NT2/D1 (cell line): ENCODE measurements around the gene NFASC.
A peak's percentile ranks its signal among the peaks of the same experiment; 100 is the strongest.

Experiments used
- DNase-seq: peaks from one replicate; pipeline ENCODE4 v3.0.0-alpha.2; 2011; ENCODE audit warnings: low read depth, low spot score
- H3K27me3 ChIP-seq: 2 replicates; pipeline ENCODE4 v1.6.0; 2011; ENCODE audit warnings: mild to moderate bottlenecking; ENCODE audit not compliant: insufficient read length, insufficient read depth
- H3K36me3 ChIP-seq: 2 replicates; pipeline ENCODE4 v1.6.1; 2011; ENCODE audit warnings: mild to moderate bottlenecking, low read length, mixed read lengths; ENCODE audit not compliant: insufficient read depth, insufficient read length
- H3K4me1 ChIP-seq: 2 replicates; pipeline ENCODE4 v1.5.1; 2011; ENCODE audit not compliant: insufficient read depth, insufficient read length
- H3K4me3 ChIP-seq: 2 replicates; pipeline ENCODE4 v1.5.1; 2011; ENCODE audit warnings: low read depth; ENCODE audit not compliant: insufficient read length
- H3K9ac ChIP-seq: 2 replicates; pipeline ENCODE4 v1.6.0; 2011; ENCODE audit warnings: low read depth; ENCODE audit not compliant: insufficient read length
- H3K9me3 ChIP-seq: 2 replicates; pipeline ENCODE4 v1.5.1; 2011; ENCODE audit warnings: mild to moderate bottlenecking, low read length; ENCODE audit not compliant: insufficient read depth
- SUZ12 ChIP-seq: IDR thresholded peaks from 2 replicates; pipeline ENCODE4 v1.6.1; 2011; ENCODE audit not compliant: insufficient read length, insufficient read depth; ENCODE audit errors: extremely low read depth
- YY1 ChIP-seq: IDR thresholded peaks from 2 replicates; pipeline ENCODE4 v1.6.1; 2011; ENCODE audit not compliant: insufficient read length, insufficient read depth
- ZNF274 ChIP-seq: IDR thresholded peaks from 2 replicates; pipeline ENCODE4 v1.6.1; 2011; ENCODE audit warnings: mild to moderate bottlenecking, low read depth, low read length

The NFASC gene

DNA sequence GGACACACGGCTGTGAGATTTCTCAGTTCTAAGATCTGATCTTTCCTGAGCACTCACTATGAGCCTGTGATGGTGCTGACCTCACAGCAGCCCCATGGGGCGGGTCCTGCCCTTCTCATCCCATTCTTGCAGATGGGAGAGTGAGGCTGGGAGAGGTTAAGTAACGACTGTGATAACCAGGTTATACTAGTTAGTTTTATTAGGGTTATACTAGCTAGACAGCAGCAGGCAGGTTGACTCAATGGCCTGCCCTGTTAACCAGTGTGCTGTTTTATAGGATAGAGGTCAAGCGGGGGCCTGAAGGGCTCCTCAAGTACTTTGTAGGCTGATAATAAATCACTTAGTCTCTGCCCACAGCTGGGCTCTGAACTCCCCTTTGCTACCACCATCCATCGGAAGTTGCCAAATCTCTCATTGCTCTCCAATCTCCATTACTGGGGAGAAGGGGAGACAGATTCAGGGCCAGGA lies 177.1 kb downstream of the NFASC start:
- peaks cover 47% of the 10 kb centered on the region for H3K27me3 ChIP-seq

DNA sequence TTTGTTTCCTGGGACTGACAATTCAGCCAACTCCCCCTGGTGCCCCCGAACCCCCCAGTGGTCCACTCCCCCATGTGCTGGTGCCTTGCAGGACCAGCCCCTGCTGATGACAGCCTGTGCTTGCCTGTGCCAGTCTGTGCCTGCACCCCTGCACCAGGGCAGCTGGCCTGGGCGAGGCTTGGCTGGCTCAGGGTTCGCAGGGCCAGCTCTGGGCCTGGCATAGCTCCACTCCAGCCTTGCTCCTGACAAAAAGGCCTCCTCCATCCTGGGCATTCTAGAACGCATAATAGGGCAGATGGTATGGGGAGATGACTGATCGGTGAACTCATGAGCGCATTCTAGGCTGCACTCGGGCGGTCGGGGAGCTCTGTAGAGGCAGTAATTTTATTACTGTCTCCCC lies 177.7 kb downstream of the NFASC start:
- no peaks in the 10 kb centered on the region for H3K36me3 ChIP-seq
- no peak overlapping the region for H3K9ac ChIP-seq
- H3K4me1 ChIP-seq = peaks cover 37% of the 10 kb centered on the region
- H3K4me3 ChIP-seq = no peak overlapping the region
- DNase-seq = no peak
- H3K27me3 ChIP-seq = peaks cover 42% of the 10 kb centered on the region
- no peaks in the 10 kb centered on the region for H3K9me3 ChIP-seq
- TF ChIP-seq SUZ12 = no peak
- TF ChIP-seq YY1 = no peak
- no peak for TF ChIP-seq ZNF274

More for the DNA sequence above, 177.1 kb downstream of the NFASC start:
- H3K9me3 ChIP-seq = no peaks in the 10 kb centered on the region
- no peak overlapping the region for H3K4me3 ChIP-seq
- TF ChIP-seq SUZ12 = no peak
- TF ChIP-seq ZNF274 = no peak
- no peak for TF ChIP-seq YY1
- no peak overlapping the region for H3K9ac ChIP-seq
- peaks cover 39% of the 10 kb centered on the region for H3K4me1 ChIP-seq
- no peak for DNase-seq
- no peaks in the 10 kb centered on the region for H3K36me3 ChIP-seq

DNA sequence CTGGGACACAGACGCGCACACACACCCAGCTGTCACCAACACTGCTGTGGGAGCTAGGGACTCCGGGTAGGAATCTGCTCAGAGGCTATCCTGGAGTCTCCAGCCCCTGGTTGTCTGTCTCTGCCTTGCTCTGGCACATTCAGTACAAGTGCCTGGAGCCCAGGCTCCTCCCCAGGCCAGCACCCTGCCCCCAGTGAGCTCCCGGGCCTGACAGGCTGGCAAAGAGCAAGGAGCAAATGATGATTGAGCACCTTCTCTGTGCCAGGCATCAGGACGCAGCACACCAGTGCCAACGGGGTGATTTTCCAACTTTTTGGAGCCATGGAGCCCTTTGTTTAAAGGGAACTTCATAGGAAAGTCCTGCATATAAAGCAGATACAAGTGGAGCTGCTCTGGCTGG lies 178.8 kb downstream of the NFASC start:
- Histone ChIP-seq H3K4me1 (peaks cover 38% of the 10 kb centered on the region), H3K9me3 (no peaks in the 10 kb centered on the region), H3K9ac (no peak overlapping the region), H3K27me3 (peaks cover 31% of the 10 kb centered on the region), H3K36me3 (no peaks in the 10 kb centered on the region), H3K4me3 (no peak overlapping the region)
- no peak for DNase-seq
- TF ChIP-seq ZNF274 (no peak), SUZ12 (no peak), YY1 (no peak)

DNA sequence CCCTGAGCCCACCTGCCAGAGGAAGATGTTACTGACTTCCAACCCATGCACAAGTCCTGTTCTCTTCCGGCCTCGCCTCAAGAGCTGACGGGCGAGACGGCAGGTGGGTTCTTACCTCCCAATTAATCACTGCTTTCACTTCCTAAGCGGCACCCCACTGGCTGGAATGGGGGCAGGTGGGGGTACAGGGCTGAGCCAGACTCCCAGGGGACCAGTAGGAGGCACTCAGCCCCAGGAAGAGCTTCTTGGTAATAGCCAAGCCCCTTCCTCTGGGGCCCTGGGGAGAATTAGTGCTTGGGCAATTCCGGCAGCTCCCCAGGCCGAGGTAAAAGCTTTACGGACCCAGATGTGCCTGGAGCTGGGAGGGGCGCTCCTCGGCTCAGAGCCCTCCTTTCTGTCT lies 182.0 kb downstream of the NFASC start:
- H3K4me1 ChIP-seq = peaks cover 17% of the 10 kb centered on the region
- H3K4me3 ChIP-seq = no peak overlapping the region
- H3K9ac ChIP-seq = no peak overlapping the region
- no peaks in the 10 kb centered on the region for H3K9me3 ChIP-seq
- H3K27me3 ChIP-seq = peaks cover 6% of the 10 kb centered on the region
- no peaks in the 10 kb centered on the region for H3K36me3 ChIP-seq
- TF ChIP-seq SUZ12 (no peak), YY1 (no peak), ZNF274 (no peak)
- no peak for DNase-seq

DNA sequence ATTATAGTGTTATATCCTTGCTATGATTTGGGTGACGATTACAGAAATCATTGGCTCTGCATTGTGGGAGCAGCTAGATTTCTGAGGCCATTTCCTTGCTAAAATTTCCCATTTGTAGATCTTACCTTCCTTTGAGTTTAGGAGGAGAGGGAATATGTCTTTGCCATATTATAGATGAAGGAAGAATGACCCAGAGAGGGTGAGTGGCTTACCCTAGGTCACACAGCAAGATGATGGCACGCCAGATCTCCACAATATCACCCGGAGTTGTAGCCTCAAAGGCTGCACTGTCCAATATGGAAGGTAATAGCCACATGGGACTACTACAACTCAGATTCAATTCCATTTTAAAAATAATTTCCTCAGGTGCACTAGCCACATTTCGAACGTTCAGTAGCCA lies 182.6 kb downstream of the NFASC start:
- Histone ChIP-seq H3K4me1 (peaks cover 16% of the 10 kb centered on the region), H3K9me3 (no peaks in the 10 kb centered on the region), H3K36me3 (no peaks in the 10 kb centered on the region), H3K9ac (no peak overlapping the region), H3K4me3 (no peak overlapping the region), H3K27me3 (peaks cover 6% of the 10 kb centered on the region)
- DNase-seq = no peak
- TF ChIP-seq SUZ12 (no peak), ZNF274 (no peak), YY1 (no peak)

DNA sequence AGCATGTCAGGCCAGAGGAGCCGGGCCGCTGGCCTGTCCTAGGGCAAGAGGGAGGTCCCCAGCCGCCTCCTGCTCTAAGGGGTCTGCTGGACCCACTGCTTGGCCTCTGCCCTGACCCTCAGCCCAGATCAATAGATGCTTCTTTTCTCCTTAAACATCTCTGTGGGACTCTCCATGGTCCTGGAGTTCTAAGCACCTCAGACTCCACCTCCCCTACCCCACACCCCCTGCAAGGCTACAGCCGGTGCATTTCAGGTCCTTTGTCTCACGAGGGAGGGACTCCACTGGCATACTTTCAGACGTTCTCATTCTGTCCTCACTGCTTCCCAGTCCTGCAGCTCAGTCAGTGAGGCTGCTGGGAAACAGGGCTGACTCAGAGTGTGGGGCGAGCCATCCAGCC lies 183.4 kb downstream of the NFASC start:
- TF ChIP-seq YY1 (no peak), ZNF274 (no peak), SUZ12 (no peak)
- H3K27me3 ChIP-seq = peaks cover 3% of the 10 kb centered on the region

DNA sequence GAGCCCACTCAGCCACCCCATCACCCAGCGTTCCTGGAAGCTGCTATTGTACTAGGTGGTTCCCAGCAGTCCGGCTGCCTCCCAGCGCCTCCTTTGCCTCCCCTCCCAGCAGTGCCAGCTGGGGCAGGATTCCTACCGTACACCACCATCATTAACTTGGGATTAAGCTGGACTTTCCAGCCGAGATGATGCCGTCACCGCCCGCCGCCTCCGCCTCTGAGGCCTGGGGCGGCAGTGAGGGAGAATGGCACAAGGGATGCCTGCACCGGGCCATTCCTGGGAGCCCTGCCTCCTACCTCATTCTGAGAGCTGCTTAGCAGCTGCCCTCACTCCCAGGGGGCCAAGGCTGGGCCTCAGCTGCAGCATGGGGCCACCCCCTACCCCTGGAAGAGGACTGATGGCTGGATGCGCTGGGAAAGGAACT lies 185.5 kb downstream of the NFASC start:
- Histone ChIP-seq H3K4me1 (peaks cover 14% of the 10 kb centered on the region), H3K27me3 (peaks cover 14% of the 10 kb centered on the region), H3K36me3 (no peaks in the 10 kb centered on the region), H3K9ac (no peak overlapping the region), H3K9me3 (no peaks in the 10 kb centered on the region), H3K4me3 (no peak overlapping the region)
- TF ChIP-seq YY1 = no peak
- no peak for DNase-seq

More for the DNA sequence above, 183.4 kb downstream of the NFASC start:
- H3K4me1 ChIP-seq = peaks cover 10% of the 10 kb centered on the region
- peak; percentile 50 for DNase-seq
- H3K36me3 ChIP-seq = no peaks in the 10 kb centered on the region
- H3K4me3 ChIP-seq = no peak overlapping the region
- no peaks in the 10 kb centered on the region for H3K9me3 ChIP-seq
- H3K9ac ChIP-seq = no peak overlapping the region

DNA sequence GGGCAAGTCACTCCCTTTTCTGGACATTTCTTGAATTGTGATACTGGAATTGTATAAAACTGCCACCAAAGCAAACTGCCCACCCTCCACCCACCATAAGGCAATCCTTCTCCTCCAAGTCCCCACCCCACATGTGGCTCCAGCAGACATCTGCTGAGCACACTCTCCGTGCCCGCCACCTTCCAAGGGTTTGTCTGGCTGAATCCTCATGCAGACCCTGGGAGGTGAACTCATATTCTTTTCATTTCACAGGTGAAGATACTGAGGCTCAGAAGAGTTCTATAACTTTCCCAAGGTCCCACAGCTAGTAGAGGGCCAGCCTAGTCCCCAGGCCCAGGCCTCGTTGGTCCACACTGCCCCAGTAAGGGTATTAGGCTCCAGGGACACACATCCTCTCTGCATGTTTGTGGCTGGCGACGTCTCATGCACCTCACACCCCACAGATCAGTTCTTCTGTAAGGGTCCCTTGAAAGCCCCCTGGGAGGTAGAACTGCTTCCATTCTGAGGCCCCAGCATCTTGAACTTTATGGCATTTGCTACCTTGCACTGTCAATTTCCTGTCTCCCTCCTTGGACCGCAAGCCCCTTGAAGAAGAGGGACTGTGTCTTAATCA lies 186.4 kb downstream of the NFASC start:
- DNase-seq = no peak
- TF ChIP-seq ZNF274 = no peak
- no peak for TF ChIP-seq YY1
- TF ChIP-seq SUZ12 = no peak
- Histone ChIP-seq H3K4me3 (no peak overlapping the region), H3K27me3 (peaks cover 14% of the 10 kb centered on the region), H3K9ac (no peak overlapping the region), H3K9me3 (no peaks in the 10 kb centered on the region), H3K36me3 (no peaks in the 10 kb centered on the region), H3K4me1 (peaks cover 22% of the 10 kb centered on the region)
